HAP-1 (cell line): ENCODE data around the gene ARSK.

Experiments
- DNase-seq, 2 experiments: peaks; one replicate each; pipeline ENCODE4 v3.0.0-alpha.2; 2016 to 2020; ENCODE audit warnings: low spot score in 2 of 2
- H3K27me3 ChIP-seq: fragments of 250-450 bp; sonication (Bioruptor Pico); 2 replicates; pipeline ENCODE4 v1.5.1; 2020; ENCODE audit warnings: low read depth, mild to moderate bottlenecking, moderate library complexity
- H3K36me3 ChIP-seq: fragments of 250-450 bp; sonication (Bioruptor Pico); replicated peaks from 2 replicates; pipeline ENCODE4 v1.5.1; 2020; ENCODE audit warnings: mild to moderate bottlenecking
- H3K4me1 ChIP-seq: fragments of 250-450 bp; sonication (Bioruptor Pico); 2 replicates; pipeline ENCODE4 v1.5.1; 2020; ENCODE audit warnings: mild to moderate bottlenecking
- H3K4me3 ChIP-seq: fragments of 250-450 bp; sonication (Bioruptor Pico); 2 replicates; pipeline ENCODE4 v1.5.1; 2020; ENCODE audit warnings: mild to moderate bottlenecking, moderate library complexity
- H3K9me3 ChIP-seq: fragments of 250-450 bp; sonication (Bioruptor Pico); 2 replicates; pipeline ENCODE4 v1.5.1; 2020; ENCODE audit warnings: mild to moderate bottlenecking, moderate library complexity
- in situ Hi-C: fragments of 300-500 bp; cut with MboI; formaldehyde crosslinking; loops from 3 replicates; pipeline ENCODE4 v1.14.3; 2020; ENCODE audit warnings: low sequenced_read_pairs, inconsistent platforms, mixed read lengths

Gene ARSK

GRCh38 chr5:95652849-95653248 lies 97.9 kb downstream of the ARSK start:
- Histone ChIP-seq H3K27me3 (no peaks in the 10 kb centered on the region), H3K4me3 (no peak overlapping the region), H3K9me3 (no peaks in the 10 kb centered on the region), H3K4me1 (peaks cover 5% of the 10 kb centered on the region), H3K36me3 (no peaks in the 10 kb centered on the region)
- in situ Hi-C loops = no loop called here
- no peak for DNase-seq

DNA sequence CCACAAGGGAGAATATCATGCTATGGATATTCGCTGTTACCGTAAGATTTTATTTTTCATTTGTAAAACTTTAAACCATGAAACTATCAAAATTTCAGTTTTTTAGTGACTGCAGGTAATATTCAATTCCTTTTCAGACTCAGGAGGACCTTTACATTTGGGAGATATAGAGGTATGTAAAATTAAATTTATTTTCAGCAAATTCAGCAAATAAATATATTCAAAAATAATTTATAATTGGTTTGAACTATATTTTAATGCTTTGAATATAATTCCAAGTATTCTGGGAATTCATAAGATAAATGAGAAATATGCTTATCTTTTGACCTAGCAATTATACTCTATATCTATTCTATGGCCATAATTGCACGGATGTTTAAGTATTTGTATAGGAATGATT lies 99.3 kb downstream of the ARSK start:
- no peaks in the 10 kb centered on the region for H3K9me3 ChIP-seq
- DNase-seq = no peak
- H3K27me3 ChIP-seq = no peaks in the 10 kb centered on the region
- no peak overlapping the region for H3K4me3 ChIP-seq
- H3K36me3 ChIP-seq = no peaks in the 10 kb centered on the region
- in situ Hi-C loops = no loop called here
- no peaks in the 10 kb centered on the region for H3K4me1 ChIP-seq
